Superior temporal gyrus (tissue), 1 donor: ENCODE results near the gene TMEM147.
"Not testable (repeated sequence)": the region's sequence is repeated elsewhere in the genome, so short reads cannot be mapped to it uniquely, and the experiment has no call there.

ENCODE experiments used
- DNase-seq: peaks from one replicate; pipeline ENCODE4 v3.0.0-alpha.2; 2016; ENCODE audit errors: extremely low spot score

The TMEM147 gene

GRCh38 chr19:35562336-35562735, 16.9 kb downstream of the TMEM147 start:
- no peak for DNase-seq

GRCh38 chr19:35562776-35563175, 17.4 kb downstream of the TMEM147 start:
- no peak for DNase-seq

- no peak for DNase-seq
Observed at GRCh38 chr19:35563207-35563829, 17.9 kb downstream of the TMEM147 start, which contains the start of gene ATP4A. ATP4A (minus strand) TSS chr19:35563658; CDS start chr19:35563629, 29 bp downstream.

- DNase-seq = no peak
Observed at GRCh38 chr19:35565016-35565856, 19.8 kb downstream of the TMEM147 start.

- DNase-seq = no peak
Observed at GRCh38 chr19:35566738-35567137, 21.3 kb downstream of the TMEM147 start.

GRCh38 chr19:35569281-35569781, 23.9 kb downstream of the TMEM147 start:
- no peak for DNase-seq

- DNase-seq = no peak
Observed at GRCh38 chr19:35571406-35571965, 26.1 kb downstream of the TMEM147 start.

- DNase-seq = no peak
Observed at GRCh38 chr19:35577918-35578317, 32.5 kb downstream of the TMEM147 start.

GRCh38 chr19:35578707-35579106, 33.3 kb downstream of the TMEM147 start:
- DNase-seq = no peak

- DNase-seq = no peak
Observed at GRCh38 chr19:35582760-35583159, 37.3 kb downstream of the TMEM147 start.

- no peak for DNase-seq
Observed at GRCh38 chr19:35585848-35586247, 40.4 kb downstream of the TMEM147 start, which contains the start of gene PMIS2. PMIS2 (plus strand) TSS chr19:35586173; CDS start chr19:35586260, 87 bp downstream.

- DNase-seq = no peak
Observed at GRCh38 chr19:35587321-35587720, 41.9 kb downstream of the TMEM147 start.

GRCh38 chr19:35590875-35591274, 45.4 kb downstream of the TMEM147 start:
- DNase-seq = no peak

- peak; percentile 37 for DNase-seq
Observed at GRCh38 chr19:35592226-35592625, 46.8 kb downstream of the TMEM147 start.

- DNase-seq = not testable (repeated sequence)
Observed at GRCh38 chr19:35595026-35595425, 49.6 kb downstream of the TMEM147 start.

GRCh38 chr19:35595928-35596327, 50.5 kb downstream of the TMEM147 start:
- no peak for DNase-seq

GRCh38 chr19:35596366-35596999, 51.1 kb downstream of the TMEM147 start:
- no peak for DNase-seq
